ENCODE data around the gene FKBP14.

- TF ChIP-seq CTCF (IDR thresholded peaks at IDR 0.05): no peak
- TF ChIP-seq POLR2A (IDR thresholded peaks at IDR 0.05): no peak
These were observed 8.1 kb downstream of the FKBP14 start for GRCh38 chr7:30018451-30018850.

All from body of pancreas (tissue), 4 donors.